ENCODE measurements around the gene PRKCZ. TPM values are rescaled to one million over a fixed set of nuclear protein-coding genes. Genes with fewer than 3 reads are reported as not detected.

PRKCZ gene
- total and polyA plus RNA-seq, 11 donors, result 12.5 to 20.7 (median 16.5) TPM

DNA sequence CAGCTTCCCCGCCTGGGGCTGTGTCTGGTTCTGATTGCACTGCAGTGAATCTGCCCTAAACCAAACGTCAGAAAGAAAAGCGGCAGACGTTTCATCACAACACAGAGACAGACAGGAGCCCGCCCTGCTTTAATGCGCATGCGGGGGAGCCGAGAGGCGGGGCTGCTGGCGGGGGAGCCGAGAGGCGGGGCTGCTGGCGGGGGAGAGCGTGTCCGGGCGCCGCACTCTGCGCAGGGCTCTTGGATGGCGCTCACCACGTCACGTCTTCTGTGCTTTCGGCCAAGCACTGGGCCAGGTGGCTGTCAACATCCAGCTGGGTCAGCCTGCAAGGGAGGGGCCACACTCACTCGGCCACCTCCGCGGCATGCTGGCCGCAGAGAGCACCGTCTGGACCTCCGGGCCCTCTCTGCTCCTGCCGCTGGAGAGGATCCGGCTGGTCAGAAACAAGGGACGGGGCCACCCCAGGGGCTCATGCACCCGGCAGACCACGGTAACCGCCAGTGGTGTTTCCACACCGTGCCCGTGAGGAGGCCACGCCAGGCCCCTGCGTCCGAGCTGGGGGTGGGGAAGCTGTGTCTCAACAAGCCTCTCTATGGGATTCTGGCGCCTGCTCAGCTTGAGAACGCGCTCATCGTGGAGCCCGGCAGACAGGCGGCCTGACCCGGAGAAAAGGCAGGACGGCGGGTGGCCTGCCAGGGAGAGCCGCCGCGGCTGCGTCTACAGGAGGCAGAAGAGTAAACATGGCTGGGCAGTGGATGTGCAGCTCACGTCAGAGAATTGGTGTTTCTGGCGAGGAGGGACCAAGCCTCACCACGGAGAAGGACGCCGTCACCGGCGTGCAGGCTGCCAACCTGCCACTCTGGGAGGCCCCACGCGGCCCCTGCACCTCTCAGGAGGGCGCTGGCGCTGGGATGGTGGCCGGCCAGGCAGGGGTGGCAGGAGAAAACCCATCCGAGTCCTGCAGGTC is 139.5 kb downstream of the PRKCZ start:
- Histone ChIP-seq H3K4me3 (peak overlapping the region; percentile 4 to 68 (median 60)), H3K4me1 (peaks cover 4 to 52% (median 37%) of the 10 kb centered on the region in 12 donors), H3K9me3 (no peaks in the 10 kb centered on the region), H3K27me3 (no peaks in the 10 kb centered on the region), H3K27ac (peak overlapping the region; percentile 80 to 98 (median 94)), H3K36me3 (peaks cover 0 to 19% (median 0%) of the 10 kb centered on the region in 9 donors)
- intact Hi-C loops (cut with DNase I), result loop anchor here in 7 of 10 donors (2.0 to 10.0 kb wide), 6 partner anchors 57 to 1715 kb away; partner anchors contain the start of genes PANK4 (in 3 of the 7) and C1orf174 (in 1 of the 7)
- peak; percentile 93 to 97 (median 96) for DNase-seq
- 10 to 17% (median 13%) methylated on average over 29 to 65 of the region's 65 CpGs for WGBS, 4 donors
- ATAC-seq, result peak; percentile 87 to 94 (median 92)
- TF ChIP-seq POLR2A (IDR thresholded peaks at IDR 0.05), result peak; percentile 58 to 82
- TF ChIP-seq, protein P1, sequence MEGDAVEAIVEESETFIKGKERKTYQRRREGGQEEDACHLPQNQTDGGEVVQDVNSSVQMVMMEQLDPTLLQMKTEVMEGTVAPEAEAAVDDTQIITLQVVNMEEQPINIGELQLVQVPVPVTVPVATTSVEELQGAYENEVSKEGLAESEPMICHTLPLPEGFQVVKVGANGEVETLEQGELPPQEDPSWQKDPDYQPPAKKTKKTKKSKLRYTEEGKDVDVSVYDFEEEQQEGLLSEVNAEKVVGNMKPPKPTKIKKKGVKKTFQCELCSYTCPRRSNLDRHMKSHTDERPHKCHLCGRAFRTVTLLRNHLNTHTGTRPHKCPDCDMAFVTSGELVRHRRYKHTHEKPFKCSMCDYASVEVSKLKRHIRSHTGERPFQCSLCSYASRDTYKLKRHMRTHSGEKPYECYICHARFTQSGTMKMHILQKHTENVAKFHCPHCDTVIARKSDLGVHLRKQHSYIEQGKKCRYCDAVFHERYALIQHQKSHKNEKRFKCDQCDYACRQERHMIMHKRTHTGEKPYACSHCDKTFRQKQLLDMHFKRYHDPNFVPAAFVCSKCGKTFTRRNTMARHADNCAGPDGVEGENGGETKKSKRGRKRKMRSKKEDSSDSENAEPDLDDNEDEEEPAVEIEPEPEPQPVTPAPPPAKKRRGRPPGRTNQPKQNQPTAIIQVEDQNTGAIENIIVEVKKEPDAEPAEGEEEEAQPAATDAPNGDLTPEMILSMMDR (IDR thresholded peaks at IDR 0.05), result peak in 1 of 12 donors; percentile 18

DNA sequence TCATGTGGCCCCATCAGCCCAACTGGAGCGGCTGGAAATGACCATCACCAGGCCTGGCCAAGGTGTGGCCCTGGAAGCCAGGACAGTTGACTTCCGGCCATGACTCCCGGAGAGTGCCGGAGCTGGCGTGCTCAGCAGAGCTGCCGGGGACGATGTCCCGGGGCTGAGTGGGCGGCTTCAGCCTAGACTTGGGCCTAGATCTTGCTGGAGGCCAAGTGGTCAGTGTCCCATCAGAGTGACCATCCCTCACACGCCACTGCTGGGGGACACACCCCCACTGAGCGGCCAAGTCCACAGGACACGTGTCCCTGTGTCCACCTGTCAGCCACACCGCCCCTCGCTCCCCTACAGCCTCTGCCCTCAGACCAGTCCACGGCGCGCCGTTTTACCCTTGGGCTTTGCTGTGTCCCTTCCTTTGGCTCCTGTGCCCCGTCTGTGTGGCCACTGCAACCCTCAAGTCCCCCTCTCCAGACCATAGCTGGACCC is 140.3 kb downstream of the PRKCZ start:
- H3K4me1 ChIP-seq, result peaks cover 6 to 57% (median 42%) of the 10 kb centered on the region in 12 donors
- peak in 1 of 5 donors; percentile 50 for DNase-seq

DNA sequence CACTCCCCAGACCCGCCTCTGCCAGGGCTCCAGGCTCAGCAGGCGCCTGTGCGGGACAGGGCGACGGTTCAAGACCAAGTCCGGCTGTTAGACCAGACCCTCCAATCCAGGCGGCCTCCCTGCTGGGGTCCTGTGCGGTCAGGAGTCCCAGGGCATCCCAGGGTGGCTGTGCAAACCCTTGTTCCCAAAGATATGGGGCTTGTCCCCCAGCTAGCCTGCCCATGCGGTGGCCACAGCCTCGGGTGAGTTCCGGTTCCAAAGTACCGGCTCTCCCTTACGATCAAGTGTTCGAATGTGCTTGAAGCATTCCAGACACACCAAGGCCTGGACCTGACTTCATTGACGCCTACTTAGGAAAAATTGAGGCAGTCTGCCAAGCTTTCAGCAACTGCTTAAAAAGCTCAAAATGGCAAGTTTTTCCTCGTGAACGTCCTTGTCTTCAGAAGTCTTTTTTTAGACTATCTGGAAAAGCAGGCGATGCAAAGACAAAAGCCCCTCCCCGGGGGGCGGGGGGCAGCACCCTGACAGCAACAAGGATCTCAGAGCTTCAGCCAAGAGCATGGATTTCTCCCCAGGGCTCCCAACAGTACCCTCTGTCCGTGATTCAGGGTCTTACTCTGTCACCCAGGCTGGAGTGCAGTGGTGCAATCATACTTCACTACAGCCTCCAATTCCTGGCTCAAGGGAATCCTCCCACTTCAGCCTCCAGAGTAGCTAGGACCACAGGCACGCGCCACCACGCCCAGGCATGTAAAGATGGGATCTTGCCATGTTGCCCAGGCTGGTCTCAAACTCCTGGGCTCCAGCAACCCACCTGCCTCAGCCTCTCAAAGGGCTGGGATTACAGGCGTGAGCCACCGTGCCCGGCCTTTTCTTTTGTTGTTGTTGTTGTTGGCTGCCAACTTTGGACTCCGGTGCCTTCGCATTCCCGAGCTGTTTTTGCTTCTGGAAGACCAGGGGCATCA is 142.1 kb downstream of the PRKCZ start:
- H3K27me3 ChIP-seq, result no peaks in the 10 kb centered on the region
- H3K4me3 ChIP-seq, result peak overlapping the region in 1 of 12 donors; percentile 12
- no peaks in the 10 kb centered on the region for H3K9me3 ChIP-seq
- TF ChIP-seq, protein P1 (IDR thresholded peaks at IDR 0.05), result no peak
- TF ChIP-seq POLR2A (IDR thresholded peaks at IDR 0.05), result no peak
- H3K36me3 ChIP-seq, result no peaks in the 10 kb centered on the region
- intact Hi-C loops (cut with DNase I), result loop anchor here in 6 of 10 donors (5.0 to 10.0 kb wide), 5 partner anchors 122 to 1712 kb away; partner anchors contain the start of genes PANK4 (in 3 of the 6) and C1orf174 (in 1 of the 6)
- H3K27ac ChIP-seq, result peak overlapping the region in 11 of 12 donors; percentile 23 to 98 (median 91)
- ATAC-seq (no peak), DNase-seq (peak in 1 of 5 donors; percentile 53)
- peaks cover 6 to 61% (median 45%) of the 10 kb centered on the region in 12 donors for H3K4me1 ChIP-seq
- 58 to 63% (median 61%) methylated on average over 30 of the region's 30 CpGs for WGBS, 4 donors

More for the DNA sequence above, 140.3 kb downstream of the PRKCZ start:
- Histone ChIP-seq H3K9me3 (no peaks in the 10 kb centered on the region), H3K27ac (peak overlapping the region; percentile 80 to 98 (median 94)), H3K36me3 (peaks cover 0 to 11% (median 0%) of the 10 kb centered on the region in 9 donors), H3K27me3 (no peaks in the 10 kb centered on the region), H3K4me3 (peak overlapping the region; percentile 4 to 68 (median 60))
- TF ChIP-seq, protein P1 (IDR thresholded peaks at IDR 0.05), result no peak
- no peak for TF ChIP-seq POLR2A (IDR thresholded peaks at IDR 0.05)
- WGBS, 4 donors, result 53 to 93% (median 67%) methylated on average over 10 to 19 of the region's 19 CpGs
- peak in 2 of 4 donors; percentile 0 to 3 for ATAC-seq
- intact Hi-C loops (cut with DNase I), result loop anchor here in 6 of 10 donors (2.0 to 10.0 kb wide), 6 partner anchors 58 to 1714 kb away; partner anchors contain the start of genes PANK4 (in 3 of the 6) and C1orf174 (in 1 of the 6)

All from heart left ventricle (tissue), 16 donors.